Measurements from ENCODE around the gene ASTN1. TPM values are rescaled to one million over a fixed set of nuclear protein-coding genes. Genes with fewer than 3 reads are reported as not detected.

The ASTN1 gene
- total and polyA plus RNA-seq, 9 of the 15 experiments (the other 6 are each of a cell fraction or from before 2014, with no cell fraction given): 0.05 to 0.22 (median 0.18) TPM

- Histone ChIP-seq H3K4me2 (ENCODE audit: insufficient read depth, low read length) (no peak overlapping the region), H3K27me3 (ENCODE audit: control insufficient read depth in 2 of 2, insufficient read depth in 2 of 2, low read length in 2 of 2) (no peaks in the 10 kb centered on the region), H4K20me1 (replicated peaks; ENCODE audit: control insufficient read depth, insufficient read depth, low read length) (no peaks in the 10 kb centered on the region), H3K9ac (ENCODE audit: insufficient read depth in 1 of 2, low read depth in 2 of 2, low read length in 2 of 2) (no peak overlapping the region), H3K79me2 (ENCODE audit: control insufficient read depth, insufficient read depth, low read length) (no peaks in the 10 kb centered on the region), H2AFZ (ENCODE audit: low read depth, low read length) (no peak overlapping the region), H3K4me1 (replicated peaks in 1 of 2; ENCODE audit: control insufficient read depth in 2 of 2, insufficient read depth in 2 of 2, low read length in 2 of 2) (no peaks in the 10 kb centered on the region), H3K9me1 (ENCODE audit: control insufficient read depth, insufficient read depth, low read length) (no peaks in the 10 kb centered on the region), H3K9me3 (replicated peaks; ENCODE audit: control insufficient read depth, insufficient read depth, low read depth, low read length) (no peaks in the 10 kb centered on the region), H3K27ac (ENCODE audit: extremely low read depth, low read depth, low read length) (no peak overlapping the region), H3K4me3 (no peak overlapping the region), H3K36me3 (ENCODE audit: control insufficient read depth, insufficient read depth, low read length) (no peaks in the 10 kb centered on the region)
- no peak for DNase-seq (ENCODE audit: extremely low read depth in 1 of 4, low spot score in 3 of 4)
- no TSS peak for BruUV-seq (replicated peaks)
- CTCF ChIA-PET (ENCODE audit: low intra/inter-chr PET ratio): no interaction called here
- no peak for FAIRE-seq
- POLR2A ChIA-PET: no interaction called here
- intact Hi-C loops (cut with micrococcal nuclease): no loop called here
- in situ Hi-C loops (cut with MboI): no loop called here
- 2% methylated on average over 3 of the region's 3 CpGs for WGBS (ENCODE audit: insufficient coverage, low coverage, missing lambda C conversion rate)
- ATAC-seq: no peak
- TF ChIP-seq, protein P1, sequence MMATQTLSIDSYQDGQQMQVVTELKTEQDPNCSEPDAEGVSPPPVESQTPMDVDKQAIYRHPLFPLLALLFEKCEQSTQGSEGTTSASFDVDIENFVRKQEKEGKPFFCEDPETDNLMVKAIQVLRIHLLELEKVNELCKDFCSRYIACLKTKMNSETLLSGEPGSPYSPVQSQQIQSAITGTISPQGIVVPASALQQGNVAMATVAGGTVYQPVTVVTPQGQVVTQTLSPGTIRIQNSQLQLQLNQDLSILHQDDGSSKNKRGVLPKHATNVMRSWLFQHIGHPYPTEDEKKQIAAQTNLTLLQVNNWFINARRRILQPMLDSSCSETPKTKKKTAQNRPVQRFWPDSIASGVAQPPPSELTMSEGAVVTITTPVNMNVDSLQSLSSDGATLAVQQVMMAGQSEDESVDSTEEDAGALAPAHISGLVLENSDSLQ (IDR thresholded peaks at IDR 0.05): no peak
- TF ChIP-seq ZNF23 (CRISPR knock-in tag; IDR thresholded peaks at IDR 0.05) (no peak), RAD51 (IDR thresholded peaks at IDR 0.05; ENCODE audit: borderline replicate concordance, low read depth) (no peak), TSC22D4 (tag; IDR thresholded peaks at IDR 0.05) (no peak), CCAR2 (IDR thresholded peaks at IDR 0.05; ENCODE audit: low read depth, low read length) (no peak), ZNF639 (CRISPR knock-in tag; conservative IDR thresholded peaks at IDR 0.05 in 1 of 2, IDR thresholded peaks at IDR 0.05 in 1 of 2) (no peak)
- TF ChIP-seq, protein P2, sequence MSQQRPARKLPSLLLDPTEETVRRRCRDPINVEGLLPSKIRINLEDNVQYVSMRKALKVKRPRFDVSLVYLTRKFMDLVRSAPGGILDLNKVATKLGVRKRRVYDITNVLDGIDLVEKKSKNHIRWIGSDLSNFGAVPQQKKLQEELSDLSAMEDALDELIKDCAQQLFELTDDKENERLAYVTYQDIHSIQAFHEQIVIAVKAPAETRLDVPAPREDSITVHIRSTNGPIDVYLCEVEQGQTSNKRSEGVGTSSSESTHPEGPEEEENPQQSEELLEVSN (IDR thresholded peaks at IDR 0.05; ENCODE audit: borderline replicate concordance in 1 of 2, extremely low read depth in 1 of 2, insufficient read depth in 1 of 2, insufficient read length in 1 of 2, low read depth in 1 of 2, low read length in 1 of 2, poor library complexity in 1 of 2, severe bottlenecking in 1 of 2): no peak
- TF ChIP-seq, protein P3, sequence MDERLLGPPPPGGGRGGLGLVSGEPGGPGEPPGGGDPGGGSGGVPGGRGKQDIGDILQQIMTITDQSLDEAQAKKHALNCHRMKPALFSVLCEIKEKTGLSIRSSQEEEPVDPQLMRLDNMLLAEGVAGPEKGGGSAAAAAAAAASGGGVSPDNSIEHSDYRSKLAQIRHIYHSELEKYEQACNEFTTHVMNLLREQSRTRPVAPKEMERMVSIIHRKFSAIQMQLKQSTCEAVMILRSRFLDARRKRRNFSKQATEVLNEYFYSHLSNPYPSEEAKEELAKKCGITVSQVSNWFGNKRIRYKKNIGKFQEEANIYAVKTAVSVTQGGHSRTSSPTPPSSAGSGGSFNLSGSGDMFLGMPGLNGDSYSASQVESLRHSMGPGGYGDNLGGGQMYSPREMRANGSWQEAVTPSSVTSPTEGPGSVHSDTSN (CRISPR knock-in tag; IDR thresholded peaks at IDR 0.05; ENCODE audit: low read depth): no peak
- TF ChIP-seq, protein P3 (tag; conservative IDR thresholded peaks at IDR 0.05; ENCODE audit: low read depth): no peak
- TF ChIP-seq, protein P4, sequence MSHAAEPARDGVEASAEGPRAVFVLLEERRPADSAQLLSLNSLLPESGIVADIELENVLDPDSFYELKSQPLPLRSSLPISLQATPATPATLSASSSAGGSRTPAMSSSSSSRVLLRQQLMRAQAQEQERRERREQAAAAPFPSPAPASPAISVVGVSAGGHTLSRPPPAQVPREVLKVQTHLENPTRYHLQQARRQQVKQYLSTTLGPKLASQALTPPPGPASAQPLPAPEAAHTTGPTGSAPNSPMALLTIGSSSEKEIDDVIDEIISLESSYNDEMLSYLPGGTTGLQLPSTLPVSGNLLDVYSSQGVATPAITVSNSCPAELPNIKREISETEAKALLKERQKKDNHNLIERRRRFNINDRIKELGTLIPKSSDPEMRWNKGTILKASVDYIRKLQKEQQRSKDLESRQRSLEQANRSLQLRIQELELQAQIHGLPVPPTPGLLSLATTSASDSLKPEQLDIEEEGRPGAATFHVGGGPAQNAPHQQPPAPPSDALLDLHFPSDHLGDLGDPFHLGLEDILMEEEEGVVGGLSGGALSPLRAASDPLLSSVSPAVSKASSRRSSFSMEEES (CRISPR knock-in tag; IDR thresholded peaks at IDR 0.05): no peak
Measured at GRCh38 chr1:176994931-176995596, 169.4 kb downstream of the ASTN1 start.

Data from K562 (cell line).